ENCODE measurements around the gene LMCD1. TPM values are rescaled to one million over a fixed set of nuclear protein-coding genes. Genes with fewer than 3 reads are reported as not detected.

The LMCD1 gene
- total RNA-seq, 2 experiments from 2014 or later, result 0.36 to 0.55 TPM

DNA sequence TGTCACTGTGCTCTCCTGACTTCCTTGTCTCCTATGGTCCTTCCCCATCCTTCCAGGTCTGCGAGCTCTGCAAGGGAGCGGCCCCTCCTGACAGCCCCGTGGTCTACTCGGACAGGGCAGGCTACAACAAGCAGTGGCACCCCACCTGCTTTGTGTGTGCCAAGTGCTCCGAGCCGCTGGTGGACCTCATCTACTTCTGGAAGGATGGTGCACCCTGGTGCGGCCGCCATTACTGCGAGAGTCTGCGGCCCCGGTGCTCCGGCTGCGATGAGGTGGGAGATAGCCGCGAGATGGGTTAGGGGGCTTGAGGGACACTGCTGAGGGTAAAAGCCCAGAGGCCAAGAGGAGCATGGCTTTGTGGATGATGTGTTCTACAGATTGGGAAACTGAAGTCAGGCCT is 63.8 kb downstream of the LMCD1 start:
- Mint-ChIP-seq H3K36me3 (ENCODE audit: low read depth) (no peaks in the 10 kb centered on the region), H3K4me1 (ENCODE audit: low read depth) (peaks cover 3% of the 10 kb centered on the region), H3K27ac (no peak overlapping the region), H3K4me3 (no peak overlapping the region), H3K9me3 (no peaks in the 10 kb centered on the region), H3K27me3 (peaks cover 4% of the 10 kb centered on the region)
- H3K4me3 ChIP-seq (ENCODE audit: low read length), result no peak overlapping the region
- no peaks in the 10 kb centered on the region for H3K36me3 ChIP-seq (ENCODE audit: insufficient read depth, low read length)
- DNase-seq (no peak), ATAC-seq (ENCODE audit: poor library complexity) (no peak)
- intact Hi-C loops (cut with DNase I, micrococcal nuclease), result no loop called here
- peaks cover 4% of the 10 kb centered on the region for H3K4me1 ChIP-seq (ENCODE audit: insufficient read depth, low read length)
- POLR2A ChIA-PET, result no interaction called here
- H3K27ac ChIP-seq (ENCODE audit: low read depth in 1 of 2, low read length in 2 of 2), result no peak overlapping the region
- TF ChIP-seq, protein P1, sequence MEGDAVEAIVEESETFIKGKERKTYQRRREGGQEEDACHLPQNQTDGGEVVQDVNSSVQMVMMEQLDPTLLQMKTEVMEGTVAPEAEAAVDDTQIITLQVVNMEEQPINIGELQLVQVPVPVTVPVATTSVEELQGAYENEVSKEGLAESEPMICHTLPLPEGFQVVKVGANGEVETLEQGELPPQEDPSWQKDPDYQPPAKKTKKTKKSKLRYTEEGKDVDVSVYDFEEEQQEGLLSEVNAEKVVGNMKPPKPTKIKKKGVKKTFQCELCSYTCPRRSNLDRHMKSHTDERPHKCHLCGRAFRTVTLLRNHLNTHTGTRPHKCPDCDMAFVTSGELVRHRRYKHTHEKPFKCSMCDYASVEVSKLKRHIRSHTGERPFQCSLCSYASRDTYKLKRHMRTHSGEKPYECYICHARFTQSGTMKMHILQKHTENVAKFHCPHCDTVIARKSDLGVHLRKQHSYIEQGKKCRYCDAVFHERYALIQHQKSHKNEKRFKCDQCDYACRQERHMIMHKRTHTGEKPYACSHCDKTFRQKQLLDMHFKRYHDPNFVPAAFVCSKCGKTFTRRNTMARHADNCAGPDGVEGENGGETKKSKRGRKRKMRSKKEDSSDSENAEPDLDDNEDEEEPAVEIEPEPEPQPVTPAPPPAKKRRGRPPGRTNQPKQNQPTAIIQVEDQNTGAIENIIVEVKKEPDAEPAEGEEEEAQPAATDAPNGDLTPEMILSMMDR (IDR thresholded peaks at IDR 0.05), result no peak
- CTCF ChIA-PET, result no interaction called here
- H3K27me3 ChIP-seq (ENCODE audit: control insufficient read depth in 1 of 2, insufficient read depth in 2 of 2, low read length in 2 of 2), result no peaks in the 10 kb centered on the region
- H3K9me3 ChIP-seq (ENCODE audit: control insufficient read depth in 1 of 2, insufficient read depth in 1 of 2, low read length in 2 of 2), result peaks cover 0 to 9% of the 10 kb centered on the region in 2 experiments

DNA sequence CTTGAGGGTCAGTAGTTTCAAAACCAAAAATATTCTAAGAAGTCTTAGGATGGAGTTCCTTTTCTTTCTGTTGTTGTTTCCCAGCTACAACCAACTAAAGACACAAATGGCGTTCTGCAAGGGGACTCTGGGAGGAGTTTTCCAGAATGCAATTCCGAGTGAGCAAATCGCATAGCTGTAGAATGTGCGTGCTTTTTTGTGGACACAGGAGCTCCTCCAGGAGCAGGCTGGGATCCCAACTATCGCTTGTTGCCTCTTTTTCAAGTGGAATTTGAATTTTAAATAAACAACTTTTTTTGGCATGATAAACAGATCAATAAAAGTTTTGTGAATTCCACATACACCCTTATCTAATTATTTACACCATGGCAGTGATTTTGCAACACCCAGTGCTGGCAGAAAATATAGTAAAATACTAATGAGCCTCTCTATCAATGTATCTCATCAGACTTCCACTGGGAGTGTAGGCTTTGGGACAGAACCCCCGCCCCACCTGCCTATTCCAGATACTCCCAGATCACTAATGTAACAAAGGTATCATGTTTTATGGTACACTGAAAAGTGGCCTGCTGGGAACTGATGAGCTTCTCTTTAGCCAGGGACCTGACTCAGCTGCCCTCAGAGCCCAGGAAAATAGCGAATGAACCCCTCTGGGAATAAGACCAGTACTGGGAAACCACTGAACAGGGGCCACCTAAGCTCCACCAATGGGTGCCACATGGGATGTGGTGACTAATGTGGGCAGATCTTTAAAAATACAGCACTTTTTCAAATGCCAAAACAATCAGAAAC is 66.4 kb downstream of the LMCD1 start:
- Histone ChIP-seq H3K9me3 (ENCODE audit: control insufficient read depth in 1 of 2, insufficient read depth in 1 of 2, low read length in 2 of 2) (peaks cover 0 to 10% of the 10 kb centered on the region in 2 experiments), H3K36me3 (ENCODE audit: insufficient read depth, low read length) (no peaks in the 10 kb centered on the region), H3K27ac (ENCODE audit: low read depth in 1 of 2, low read length in 2 of 2) (no peak overlapping the region), H3K4me1 (ENCODE audit: insufficient read depth, low read length) (peaks cover 9% of the 10 kb centered on the region), H3K27me3 (ENCODE audit: control insufficient read depth in 1 of 2, insufficient read depth in 2 of 2, low read length in 2 of 2) (no peaks in the 10 kb centered on the region), H3K4me3 (ENCODE audit: low read length) (no peak overlapping the region)
- H3K27me3 Mint-ChIP-seq, result no peaks in the 10 kb centered on the region
- no peaks in the 10 kb centered on the region for H3K9me3 Mint-ChIP-seq
- H3K4me3 Mint-ChIP-seq, result no peak overlapping the region
- intact Hi-C loops (cut with DNase I, micrococcal nuclease), result no loop called here
- DNase-seq (no peak), ATAC-seq (ENCODE audit: poor library complexity) (no peak)
- H3K27ac Mint-ChIP-seq, result no peak overlapping the region
- TF ChIP-seq, protein P1 (IDR thresholded peaks at IDR 0.05), result no peak
- peaks cover 16% of the 10 kb centered on the region for H3K4me1 Mint-ChIP-seq (ENCODE audit: low read depth)
- H3K36me3 Mint-ChIP-seq (ENCODE audit: low read depth), result no peaks in the 10 kb centered on the region
- ChIA-PET CTCF (no interaction called here), POLR2A (no interaction called here)

DNA sequence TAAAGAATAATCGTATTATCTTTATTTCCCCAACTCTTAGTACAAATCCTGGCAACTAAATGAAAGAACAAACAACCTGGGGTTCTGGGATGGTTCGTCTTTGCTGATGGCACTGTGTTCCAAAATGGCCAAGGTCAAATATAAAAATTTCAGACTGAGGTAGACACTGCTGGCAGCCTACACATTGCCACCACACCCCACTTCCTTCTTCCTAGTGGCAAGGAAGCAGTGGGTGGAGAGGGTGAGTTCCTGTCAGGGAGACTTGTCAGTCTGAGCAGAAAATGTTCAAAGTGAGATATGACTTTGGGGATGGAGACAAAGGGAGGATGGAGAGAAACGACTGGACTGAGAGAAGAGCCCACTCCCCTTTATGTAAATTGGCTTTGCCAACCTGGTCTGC is 69.6 kb downstream of the LMCD1 start:
- Mint-ChIP-seq H3K9me3 (no peaks in the 10 kb centered on the region), H3K36me3 (ENCODE audit: low read depth) (no peaks in the 10 kb centered on the region), H3K27ac (no peak overlapping the region), H3K4me3 (no peak overlapping the region), H3K4me1 (ENCODE audit: low read depth) (peaks cover 16% of the 10 kb centered on the region), H3K27me3 (no peaks in the 10 kb centered on the region)
- peak in 1 of 14 experiments; percentile 35 for DNase-seq
- Histone ChIP-seq H3K4me1 (ENCODE audit: insufficient read depth, low read length) (peaks cover 9% of the 10 kb centered on the region), H3K36me3 (ENCODE audit: insufficient read depth, low read length) (no peaks in the 10 kb centered on the region), H3K9me3 (ENCODE audit: control insufficient read depth in 1 of 2, insufficient read depth in 1 of 2, low read length in 2 of 2) (peaks cover 0 to 6% of the 10 kb centered on the region in 2 experiments), H3K27ac (ENCODE audit: low read depth in 1 of 2, low read length in 2 of 2) (no peak overlapping the region), H3K27me3 (ENCODE audit: control insufficient read depth in 1 of 2, insufficient read depth in 2 of 2, low read length in 2 of 2) (no peaks in the 10 kb centered on the region), H3K4me3 (ENCODE audit: low read length) (no peak overlapping the region)
- ChIA-PET POLR2A (no interaction called here), CTCF (no interaction called here)
- no peak for ATAC-seq (ENCODE audit: poor library complexity)
- TF ChIP-seq, protein P1 (IDR thresholded peaks at IDR 0.05), result no peak
- intact Hi-C loops (cut with DNase I, micrococcal nuclease), result no loop called here
